IPS DF 4.7 (cell line): ENCODE measurements around the gene MFSD12.

ENCODE experiments used
- DNase-seq: peaks from one replicate; pipeline ENCODE4 v3.0.0-alpha.2; 2013; ENCODE audit warnings: low spot score; ENCODE audit errors: extremely low read depth

The MFSD12 gene

DNA sequence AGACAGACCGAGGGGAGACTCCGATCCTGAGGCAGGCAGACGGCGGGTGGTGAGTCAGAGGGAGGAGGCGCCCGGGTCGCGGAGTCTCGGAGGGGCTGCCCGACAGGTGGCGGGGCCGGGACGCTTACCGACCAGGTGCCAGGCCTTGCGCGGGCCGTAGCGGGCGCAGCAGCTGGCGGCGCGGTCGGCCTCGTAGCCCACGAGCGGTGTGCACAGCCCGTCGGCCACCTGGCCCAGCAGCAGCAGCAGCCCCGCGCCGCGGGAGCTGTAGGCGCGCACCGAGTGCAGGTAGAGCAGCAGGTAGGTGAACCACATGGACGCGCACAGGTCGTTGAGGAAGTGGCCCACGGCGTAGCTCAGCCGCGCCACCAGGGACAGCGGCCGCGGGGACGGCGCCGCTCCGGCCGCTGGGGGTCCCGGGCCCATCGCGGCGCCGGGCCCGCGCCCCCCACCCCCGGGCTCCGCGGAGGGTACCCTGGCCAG, 367 bp downstream of the MFSD12 start:
- DNase-seq: no peak

GRCh38 chr19:3556423-3556977, 886 bp downstream of the MFSD12 start:
- DNase-seq: no peak

GRCh38 chr19:3555653-3556422, 1.5 kb downstream of the MFSD12 start:
- DNase-seq: no peak

GRCh38 chr19:3554254-3555083, 2.9 kb downstream of the MFSD12 start:
- DNase-seq: no peak

DNA sequence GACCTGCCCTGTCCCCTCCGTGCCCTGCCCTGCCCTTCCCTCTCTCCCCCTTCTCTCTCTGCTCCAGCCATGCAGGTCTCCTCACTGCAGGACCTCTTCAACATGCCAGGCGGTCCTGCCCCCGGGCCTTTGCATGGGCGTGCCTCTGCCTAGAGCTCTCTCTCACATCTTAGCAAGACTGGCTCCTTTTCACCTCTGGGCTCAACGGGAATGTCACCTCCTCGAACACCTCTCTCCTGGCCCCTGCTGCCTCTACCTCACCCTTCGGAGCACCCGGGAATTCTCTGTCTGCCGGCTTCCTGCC, 5.6 kb downstream of the MFSD12 start:
- no peak for DNase-seq

- DNase-seq: no peak
Observed at GRCh38 chr19:3550947-3551791, 6.2 kb downstream of the MFSD12 start.

GRCh38 chr19:3549816-3550215, 7.6 kb downstream of the MFSD12 start:
- DNase-seq: no peak

DNA sequence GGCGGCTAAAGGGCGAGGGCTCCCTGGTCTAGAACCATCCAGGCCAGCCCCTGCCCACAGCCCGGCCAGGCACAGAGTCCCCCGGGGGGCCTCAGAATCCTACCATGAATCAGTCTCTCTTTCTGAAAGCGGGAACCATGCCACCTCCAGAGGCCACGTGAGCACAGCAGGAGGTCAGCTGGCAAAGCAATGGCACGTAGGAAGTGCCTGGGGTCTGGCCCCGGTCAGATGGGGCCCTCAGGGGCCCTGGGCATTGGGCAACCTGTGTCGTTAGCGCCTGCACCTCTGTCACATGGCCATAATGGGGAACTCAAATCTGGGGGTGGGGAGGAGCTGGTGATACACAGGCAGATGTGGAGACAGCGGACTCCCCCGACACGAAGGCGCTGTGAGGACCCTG, 8.8 kb downstream of the MFSD12 start:
- no peak for DNase-seq

- no peak for DNase-seq
Observed at GRCh38 chr19:3547767-3548282, 9.6 kb downstream of the MFSD12 start.

DNA sequence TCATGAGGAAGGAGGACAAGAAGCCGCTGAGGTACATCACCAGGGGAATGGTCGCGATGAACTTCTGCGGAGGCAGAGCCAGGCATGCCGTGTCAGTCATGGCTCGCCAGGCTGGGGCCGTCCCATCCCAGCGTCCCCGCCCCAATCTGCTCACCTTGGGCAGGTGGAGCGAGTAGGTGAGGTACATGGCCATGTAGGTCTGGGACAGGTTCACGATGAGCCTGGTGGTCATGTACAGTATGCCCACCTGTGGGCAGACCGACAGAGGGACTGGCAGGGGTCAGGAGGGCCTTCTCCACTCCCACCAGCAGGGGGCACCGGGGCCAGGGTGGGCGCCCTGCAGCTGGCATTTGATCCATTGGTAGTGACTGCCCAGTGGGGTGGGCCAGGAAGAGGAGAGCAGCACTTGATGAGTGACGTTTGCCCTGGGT, 10.1 kb downstream of the MFSD12 start:
- no peak for DNase-seq

DNA sequence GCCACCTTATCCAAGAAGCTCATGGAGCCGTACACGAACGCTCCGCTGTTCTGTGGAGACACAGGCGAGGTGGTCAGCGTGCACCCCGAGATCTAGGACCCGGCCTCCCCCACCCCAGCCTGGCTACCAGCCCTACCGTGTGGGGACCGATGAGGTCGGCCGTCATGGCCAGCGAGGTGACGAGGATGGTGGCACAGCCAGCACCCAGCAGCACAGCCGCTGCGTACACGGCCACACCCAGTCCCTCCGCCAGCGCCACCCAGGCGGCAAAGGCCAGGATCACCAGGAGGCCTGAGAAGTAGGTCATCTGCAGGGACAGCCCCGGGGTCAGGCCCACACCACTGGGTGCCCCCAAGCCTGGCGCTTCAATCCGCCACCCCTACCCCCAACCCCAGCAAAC, 11.3 kb downstream of the MFSD12 start:
- no peak for DNase-seq

GRCh38 chr19:3545669-3546034, 11.7 kb downstream of the MFSD12 start:
- DNase-seq: no peak

- no peak for DNase-seq
Observed at GRCh38 chr19:3544742-3545668, 12.4 kb downstream of the MFSD12 start.

- DNase-seq: no peak
Observed at GRCh38 chr19:3544058-3544376, 13.4 kb downstream of the MFSD12 start.

- DNase-seq: no peak
Observed at GRCh38 chr19:3543150-3544057, 14.0 kb downstream of the MFSD12 start.

DNA sequence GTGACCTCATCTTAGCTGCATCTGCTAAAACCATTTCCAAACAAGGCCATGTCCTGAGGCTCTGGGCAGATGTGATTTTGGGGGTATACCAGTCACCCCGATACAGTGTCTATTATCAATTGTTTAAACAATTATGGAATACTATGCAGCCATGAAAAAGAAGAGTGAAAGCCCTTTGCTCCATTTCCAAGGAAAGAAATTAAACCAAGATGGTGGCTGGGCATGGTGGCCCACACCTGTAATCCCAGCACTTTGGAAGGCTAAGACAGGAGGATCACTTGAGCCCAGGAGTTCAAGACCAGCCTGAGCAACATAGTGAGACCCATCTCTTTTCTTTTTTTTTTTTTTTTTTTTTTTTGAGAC, 17.6 kb downstream of the MFSD12 start:
- no peak for DNase-seq

- DNase-seq: no peak
Observed at GRCh38 chr19:3538965-3539755, 18.2 kb downstream of the MFSD12 start, which contains the start of gene TEKTIP1. TEKTIP1 (plus strand) TSS chr19:3539174; CDS start chr19:3539178, 4 bp downstream.

DNA sequence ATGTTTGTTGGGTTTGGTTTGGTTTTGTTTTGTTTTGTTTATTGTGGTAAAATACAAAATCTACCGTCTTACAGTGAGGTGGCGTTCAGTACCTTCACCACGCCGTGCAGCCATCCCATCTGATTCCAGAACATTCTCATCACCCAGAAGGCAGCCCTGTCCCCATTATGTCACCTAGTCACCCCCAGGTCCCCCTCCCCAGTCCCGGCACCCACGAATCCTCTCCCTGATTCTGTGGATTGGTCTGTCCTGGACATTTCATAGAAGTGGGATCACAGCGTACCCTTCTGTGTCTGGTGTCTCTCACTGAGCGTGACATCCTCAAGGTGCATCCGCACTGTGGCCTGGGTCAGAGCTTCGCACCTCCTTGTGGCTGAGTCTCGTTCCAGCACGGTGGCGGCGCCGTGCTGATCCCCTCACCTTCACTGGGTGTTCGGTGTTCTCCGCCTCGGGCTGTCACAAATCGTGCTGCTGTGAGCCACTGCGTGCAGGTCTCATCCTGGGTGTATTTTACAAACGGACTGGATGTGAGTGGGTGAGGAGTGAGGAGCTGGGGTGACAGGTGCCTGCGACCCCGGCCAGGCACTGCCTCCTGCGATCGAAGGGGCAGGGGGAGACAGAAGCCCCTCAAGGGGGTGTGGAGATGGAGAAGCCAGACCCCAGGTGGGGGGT, 19.0 kb downstream of the MFSD12 start:
- DNase-seq: no peak
